Peyer's patch (tissue), 4 donors: ENCODE results near the gene GPC6.

Source experiments
- CTCF ChIP-seq, 6 experiments: fragments of 450-650 bp in 4 of 6; fragments of 200-600 bp in 2 of 6; sonication (generic) in 1 of 6; IDR thresholded peaks; one replicate each; pipeline ENCODE4 v1.5.1; 2017 to 2019; ENCODE audit warnings: antibody characterized with exemption in 6 of 6, mild to moderate bottlenecking in 3 of 6, moderate library complexity in 1 of 6
- POLR2A ChIP-seq, 2 donors: fragments of 450-650 bp; IDR thresholded peaks; one replicate each; pipeline ENCODE4 v1.5.1; 2017; ENCODE audit warnings: antibody characterized with exemption in 2 of 2, mild to moderate bottlenecking in 2 of 2, moderate library complexity in 2 of 2

GRCh38 chr13:94254737-94255136, 1028.1 kb downstream of the GPC6 start:
- TF ChIP-seq CTCF (IDR thresholded peaks at IDR 0.05) (no peak), POLR2A (IDR thresholded peaks at IDR 0.05) (no peak)
